Measurements from ENCODE around the gene USP17L28.
"Not testable (repeated sequence)": the region's sequence is repeated elsewhere in the genome, so short reads cannot be mapped to it uniquely, and the experiment has no call there.

The USP17L28 gene

GRCh38 chr4:9348593-9348992 is at the start of gene USP17L28:
Gene USP17L28 (plus strand): TSS chr4:9348893. CDS start chr4:9348893, 0 bp downstream.
- DNase-seq (ENCODE audit: low spot score) = not testable (repeated sequence)

- not testable (repeated sequence) for DNase-seq (ENCODE audit: low spot score)
These were observed 24.5 kb upstream of the USP17L28 start for GRCh38 chr4:9324191-9324590.

GRCh38 chr4:9324865-9325264 is 23.8 kb upstream of the USP17L28 start, which contains the start of gene USP17L24:
Gene USP17L24 (plus strand): TSS chr4:9325165. CDS start chr4:9325165, 0 bp downstream.
- not testable (repeated sequence) for DNase-seq (ENCODE audit: low spot score)

GRCh38 chr4:9329611-9330010 is 19.1 kb upstream of the USP17L28 start, which contains the start of gene USP17L25:
Gene USP17L25 (plus strand): TSS chr4:9329911. CDS start chr4:9329911, 0 bp downstream.
- not testable (repeated sequence) for DNase-seq (ENCODE audit: low spot score)

GRCh38 chr4:9334358-9334757 is 14.3 kb upstream of the USP17L28 start, which contains the start of gene USP17L26:
Gene USP17L26 (plus strand): TSS chr4:9334658. CDS start chr4:9334658, 0 bp downstream.
- DNase-seq (ENCODE audit: low spot score) = not testable (repeated sequence)

GRCh38 chr4:9339103-9339502 is 9.6 kb upstream of the USP17L28 start, which contains the start of gene USP17L5:
Gene USP17L5 (plus strand): TSS chr4:9339403. CDS start chr4:9339403, 0 bp downstream.
- DNase-seq (ENCODE audit: low spot score) = not testable (repeated sequence)

- not testable (repeated sequence) for DNase-seq (ENCODE audit: low spot score)
These were observed 4.8 kb upstream of the USP17L28 start, which contains the start of gene USP17L27 for GRCh38 chr4:9343848-9344247. Gene USP17L27 (plus strand): TSS chr4:9344148. CDS start chr4:9344148, 0 bp downstream.

- DNase-seq (ENCODE audit: low spot score) = not testable (repeated sequence)
These were observed 2.2 kb downstream of the USP17L28 start for GRCh38 chr4:9350866-9351265.

GRCh38 chr4:9353338-9353737 is 4.6 kb downstream of the USP17L28 start, which contains the start of gene USP17L29:
Gene USP17L29 (plus strand): TSS chr4:9353638. CDS start chr4:9353638, 0 bp downstream.
- DNase-seq (ENCODE audit: low spot score) = not testable (repeated sequence)

- not testable (repeated sequence) for DNase-seq (ENCODE audit: low spot score)
These were observed 14.1 kb downstream of the USP17L28 start, which contains the start of gene USP17L30 for GRCh38 chr4:9362829-9363228. Gene USP17L30 (plus strand): TSS chr4:9363129. CDS start chr4:9363129, 0 bp downstream.

- not testable (repeated sequence) for DNase-seq (ENCODE audit: low spot score)
These were observed 31.2 kb downstream of the USP17L28 start for GRCh38 chr4:9379881-9380280.

- DNase-seq (ENCODE audit: low spot score) = not testable (repeated sequence)
These were observed 32.4 kb downstream of the USP17L28 start for GRCh38 chr4:9381012-9381534.

- no peak for DNase-seq (ENCODE audit: low spot score)
These were observed 35.4 kb downstream of the USP17L28 start for GRCh38 chr4:9384126-9384525.

- DNase-seq (ENCODE audit: low spot score) = not testable (repeated sequence)
These were observed 40.3 kb downstream of the USP17L28 start for GRCh38 chr4:9389001-9389400.

Measured in AG08395 (cell line).